Calu3 (cell line): ENCODE data around the gene IL17REL. TPM values are rescaled to one million over a fixed set of nuclear protein-coding genes. Genes with fewer than 3 reads are reported as not detected.
"Not testable (repeated sequence)": the region's sequence is repeated elsewhere in the genome, so short reads cannot be mapped to it uniquely, and the experiment has no call there.

Experiments used
- BruUV-seq: library from RNA; stranded (reverse); fragments of 400-500 nt; replicated peaks from 2 replicates; lab custom pipeline; 2021; lab: Mats Ljungman, UMichigan
- CTCF ChIA-PET: fragments of 300-600 bp; sonication (Branson Sonifier 250); formaldehyde crosslinking; loops from one replicate; lab custom pipeline; 2022; ENCODE audit warnings: antibody characterized with exemption; lab: Charles Lee
- DNase-seq: peaks from one replicate; pipeline ENCODE4 v3.0.0; 2022
- H3K27ac Mint-ChIP-seq: one replicate; pipeline ENCODE4 v1.8.0; 2022; ENCODE audit warnings: mixed read lengths; ENCODE audit not compliant: unreplicated experiment
- H3K27me3 Mint-ChIP-seq: one replicate; pipeline ENCODE4 v1.8.0; 2022; ENCODE audit warnings: mixed read lengths; ENCODE audit not compliant: unreplicated experiment
- H3K36me3 Mint-ChIP-seq: one replicate; pipeline ENCODE4 v1.8.0; 2022; ENCODE audit warnings: mild to moderate bottlenecking, moderate library complexity, mixed read lengths; ENCODE audit not compliant: insufficient read depth, unreplicated experiment
- H3K4me1 Mint-ChIP-seq: one replicate; pipeline ENCODE4 v1.8.0; 2022; ENCODE audit warnings: mild to moderate bottlenecking, low read depth, mixed read lengths; ENCODE audit not compliant: unreplicated experiment
- H3K4me3 Mint-ChIP-seq: one replicate; pipeline ENCODE4 v1.8.0; 2022; ENCODE audit warnings: mild to moderate bottlenecking, low read depth, moderate library complexity, mixed read lengths; ENCODE audit not compliant: unreplicated experiment
- H3K9me3 Mint-ChIP-seq: one replicate; pipeline ENCODE4 v1.8.0; 2022; ENCODE audit warnings: low read depth, mixed read lengths; ENCODE audit not compliant: unreplicated experiment
- intact Hi-C: fragments of 100-400 bp; cut with micrococcal nuclease; formaldehyde crosslinking; loops from one replicate; pipeline ENCODE4 v1.10.0; 2022; ENCODE audit not compliant: unreplicated experiment
- total RNA-seq: library from RNA; stranded (reverse); gene quantifications from 2 replicates; pipeline ENCODE4 v1.2.3, GENCODE V29; 2022
- TF ChIP-seq, protein P1 (sequence below): fragments of 200-600 bp; IDR thresholded peaks from one replicate; pipeline ENCODE4 v1.8.0; 2022; ENCODE audit warnings: antibody characterized with exemption; ENCODE audit not compliant: unreplicated experiment

IL17REL gene
- total RNA-seq, 1 experiment from 2014 or later: not detected

DNA sequence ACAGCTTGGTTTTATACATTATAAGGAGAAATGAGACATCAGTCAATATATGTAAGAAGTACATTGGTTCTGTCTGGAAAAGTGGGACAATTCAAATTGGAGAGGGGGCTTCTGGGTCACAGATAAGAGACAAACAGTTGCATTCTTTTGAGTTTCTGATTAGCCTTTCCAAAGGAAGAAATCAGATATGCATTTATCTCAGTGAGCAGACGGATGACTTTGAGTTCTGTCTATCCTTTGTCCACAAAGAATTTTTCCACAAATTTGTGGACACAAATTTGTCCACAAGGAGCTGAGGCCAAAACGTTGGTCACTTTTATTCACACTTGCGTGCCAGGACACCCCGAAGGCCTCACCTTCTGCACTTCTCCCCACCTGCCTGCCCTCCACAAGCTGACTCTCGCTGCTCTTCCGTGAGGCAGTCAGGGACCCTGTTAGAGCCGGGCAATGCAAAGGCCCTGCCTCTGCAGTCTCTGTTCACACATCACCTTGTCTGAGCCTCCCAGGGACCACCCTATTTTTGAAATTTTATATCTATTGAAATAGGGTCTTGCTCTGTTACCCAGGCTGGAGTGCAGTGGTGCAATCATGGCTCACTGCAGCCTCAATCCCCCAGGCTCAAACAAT lies 20.5 kb downstream of the IL17REL start:
- intact Hi-C loops: loop anchor here (5.0 kb wide), 2 partner anchors 35 to 60 kb away; no protein-coding TSS in a partner anchor
- Mint-ChIP-seq H3K9me3 (peaks cover 8% of the 10 kb centered on the region), H3K27me3 (no peaks in the 10 kb centered on the region), H3K36me3 (no peaks in the 10 kb centered on the region), H3K4me3 (no peak overlapping the region), H3K4me1 (peaks cover 6% of the 10 kb centered on the region), H3K27ac (no peak overlapping the region)
- TF ChIP-seq, protein P1, sequence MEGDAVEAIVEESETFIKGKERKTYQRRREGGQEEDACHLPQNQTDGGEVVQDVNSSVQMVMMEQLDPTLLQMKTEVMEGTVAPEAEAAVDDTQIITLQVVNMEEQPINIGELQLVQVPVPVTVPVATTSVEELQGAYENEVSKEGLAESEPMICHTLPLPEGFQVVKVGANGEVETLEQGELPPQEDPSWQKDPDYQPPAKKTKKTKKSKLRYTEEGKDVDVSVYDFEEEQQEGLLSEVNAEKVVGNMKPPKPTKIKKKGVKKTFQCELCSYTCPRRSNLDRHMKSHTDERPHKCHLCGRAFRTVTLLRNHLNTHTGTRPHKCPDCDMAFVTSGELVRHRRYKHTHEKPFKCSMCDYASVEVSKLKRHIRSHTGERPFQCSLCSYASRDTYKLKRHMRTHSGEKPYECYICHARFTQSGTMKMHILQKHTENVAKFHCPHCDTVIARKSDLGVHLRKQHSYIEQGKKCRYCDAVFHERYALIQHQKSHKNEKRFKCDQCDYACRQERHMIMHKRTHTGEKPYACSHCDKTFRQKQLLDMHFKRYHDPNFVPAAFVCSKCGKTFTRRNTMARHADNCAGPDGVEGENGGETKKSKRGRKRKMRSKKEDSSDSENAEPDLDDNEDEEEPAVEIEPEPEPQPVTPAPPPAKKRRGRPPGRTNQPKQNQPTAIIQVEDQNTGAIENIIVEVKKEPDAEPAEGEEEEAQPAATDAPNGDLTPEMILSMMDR: no peak
- CTCF ChIA-PET: interaction anchor here (1.1 kb wide), 1 partner anchor 39 kb away, joined by 3 read pairs; no protein-coding TSS in a partner anchor
- DNase-seq: no peak
- no TSS peak for BruUV-seq

DNA sequence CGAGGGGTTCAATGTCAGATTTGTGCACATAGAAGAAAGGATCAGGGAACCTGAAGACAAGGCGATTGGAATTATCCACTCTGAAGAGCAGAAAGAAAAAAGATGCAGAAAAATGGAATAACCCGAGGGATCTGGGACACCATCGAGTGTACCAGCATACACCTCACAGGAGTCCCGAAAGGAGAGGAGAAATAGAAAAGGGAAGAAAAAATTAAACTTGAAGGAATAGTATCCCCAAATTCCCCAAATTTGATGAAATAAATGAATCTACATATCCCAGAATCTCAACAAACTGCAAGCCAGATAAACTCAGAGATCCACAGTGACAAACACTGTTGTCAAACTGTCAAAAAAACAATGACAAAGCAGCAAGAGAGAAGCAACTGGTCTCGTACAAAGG lies 21.4 kb downstream of the IL17REL start:
- no TSS peak for BruUV-seq
- TF ChIP-seq, protein P1: no peak
- H3K27ac Mint-ChIP-seq: no peak overlapping the region
- H3K27me3 Mint-ChIP-seq: peaks cover 2% of the 10 kb centered on the region
- intact Hi-C loops: loop anchor here (5.0 kb wide), 2 partner anchors 36 to 59 kb away; no protein-coding TSS in a partner anchor
- H3K36me3 Mint-ChIP-seq: no peaks in the 10 kb centered on the region
- H3K4me3 Mint-ChIP-seq: no peak overlapping the region
- peaks cover 9% of the 10 kb centered on the region for H3K9me3 Mint-ChIP-seq
- DNase-seq: no peak
- CTCF ChIA-PET: interaction anchor here (1.1 kb wide), 1 partner anchor 39 kb away, joined by 3 read pairs; no protein-coding TSS in a partner anchor
- peaks cover 6% of the 10 kb centered on the region for H3K4me1 Mint-ChIP-seq

DNA sequence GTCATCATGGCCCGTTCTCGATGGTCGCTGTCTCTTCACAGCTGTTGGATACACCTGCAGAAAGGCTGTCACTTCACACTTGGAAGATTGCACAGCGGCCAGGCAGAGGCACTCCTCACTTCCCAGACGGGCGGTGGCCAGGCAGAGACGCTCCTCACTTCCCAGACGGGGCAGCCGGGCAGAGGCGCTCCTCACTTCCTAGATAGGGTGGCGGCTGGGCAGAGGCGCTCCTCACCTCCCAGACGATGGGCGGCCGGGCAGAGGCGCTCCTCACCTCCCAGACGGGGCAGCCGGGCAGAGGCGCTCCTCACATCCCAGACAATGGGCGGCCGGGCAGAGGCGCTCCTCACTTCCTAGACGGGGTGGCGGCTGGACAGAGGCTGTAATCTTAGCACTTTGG lies 22.7 kb downstream of the IL17REL start:
- H3K36me3 Mint-ChIP-seq, DNase-seq, BruUV-seq, H3K4me1 Mint-ChIP-seq, H3K4me3 Mint-ChIP-seq, CTCF ChIA-PET, H3K27ac Mint-ChIP-seq: not testable (repeated sequence)
- Mint-ChIP-seq H3K27me3 (peaks cover 15% of the 10 kb centered on the region), H3K9me3 (peaks cover 17% of the 10 kb centered on the region)
- intact Hi-C loops: loop anchor here (5.0 kb wide), 2 partner anchors 37 to 58 kb away; no protein-coding TSS in a partner anchor

DNA sequence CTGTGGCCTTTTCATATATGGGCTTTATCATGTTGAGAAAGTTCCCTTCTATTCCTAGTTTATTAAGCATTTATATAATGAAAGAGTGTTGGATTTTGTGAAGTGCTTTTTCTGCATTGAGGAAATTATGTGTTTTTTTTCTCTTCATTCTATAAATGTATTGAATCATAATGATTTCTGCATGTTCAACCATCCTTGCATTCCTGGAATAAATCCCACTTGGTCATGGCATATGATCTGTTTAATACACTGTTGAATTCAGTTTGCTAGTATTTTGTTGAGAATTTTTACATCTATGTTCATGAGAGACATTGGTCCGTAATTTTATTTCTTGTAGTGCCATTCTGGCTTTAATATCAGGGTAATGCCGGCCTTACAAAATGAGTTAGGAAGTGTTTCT lies 26.2 kb downstream of the IL17REL start:
- CTCF ChIA-PET: no interaction called here
- Mint-ChIP-seq H3K4me1 (no peaks in the 10 kb centered on the region), H3K36me3 (no peaks in the 10 kb centered on the region), H3K27me3 (peaks cover 28% of the 10 kb centered on the region), H3K27ac (no peak overlapping the region), H3K9me3 (peaks cover 17% of the 10 kb centered on the region), H3K4me3 (no peak overlapping the region)
- no peak for DNase-seq
- TF ChIP-seq, protein P1: no peak
- intact Hi-C loops: no loop called here
- BruUV-seq: no TSS peak
